Stimulated activated CD4-positive, alpha-beta T cell treated with anti-CD3 and anti-CD28 coated beads, Interleukin-15, amount 100 ng/mL, for 1 hour (primary cell): Measurements from ENCODE around the gene TMEM51.
"Not testable (repeated sequence)": the region's sequence is repeated elsewhere in the genome, so short reads cannot be mapped to it uniquely, and the experiment has no call there.

Source experiments
- DNase-seq, 2 donors: peaks; one replicate each; pipeline ENCODE4 v3.0.0-alpha.2; 2020; ENCODE audit warnings: low read depth in 1 of 2, low spot score in 1 of 2

The TMEM51 gene

GRCh38 chr1:15153842-15154479 lies 414 bp downstream of the TMEM51 start:
- peak in 1 of 2 donors; percentile 14 for DNase-seq

DNA sequence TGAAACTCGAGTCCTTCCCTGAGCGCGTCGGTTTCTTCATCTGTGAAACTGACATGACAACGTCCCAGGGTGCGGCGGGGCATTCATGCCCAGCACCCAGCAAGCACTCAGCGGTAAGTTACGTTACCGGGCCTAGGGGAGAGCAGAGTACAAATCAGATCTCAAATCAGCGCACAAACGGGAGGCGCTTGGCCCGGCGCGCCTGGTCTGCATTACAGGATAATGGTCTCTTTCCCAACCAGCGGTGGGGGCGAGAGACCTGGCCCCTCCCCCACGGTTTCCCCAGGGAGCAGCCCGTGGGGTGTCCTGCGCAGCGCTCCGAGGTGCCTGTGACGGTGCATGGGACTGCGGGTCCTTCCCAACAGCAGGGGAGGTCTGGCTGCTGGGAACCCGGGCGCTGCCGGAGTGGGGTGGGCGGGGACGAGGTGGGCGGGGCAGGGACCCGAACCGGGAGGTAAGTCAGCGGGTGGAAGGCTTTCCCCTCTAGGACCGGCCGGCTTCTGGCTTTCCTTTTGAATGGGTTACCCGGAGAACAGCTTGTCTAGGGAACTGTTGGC lies 1.0 kb downstream of the TMEM51 start:
- no peak for DNase-seq

GRCh38 chr1:15155191-15155590 lies 1.6 kb downstream of the TMEM51 start:
- DNase-seq: no peak

GRCh38 chr1:15155888-15156741 lies 2.6 kb downstream of the TMEM51 start:
- DNase-seq: no peak

- DNase-seq: no peak
Observed at GRCh38 chr1:15156807-15157380, 3.3 kb downstream of the TMEM51 start.

- DNase-seq: no peak
Observed at GRCh38 chr1:15157524-15158399, 4.2 kb downstream of the TMEM51 start.

DNA sequence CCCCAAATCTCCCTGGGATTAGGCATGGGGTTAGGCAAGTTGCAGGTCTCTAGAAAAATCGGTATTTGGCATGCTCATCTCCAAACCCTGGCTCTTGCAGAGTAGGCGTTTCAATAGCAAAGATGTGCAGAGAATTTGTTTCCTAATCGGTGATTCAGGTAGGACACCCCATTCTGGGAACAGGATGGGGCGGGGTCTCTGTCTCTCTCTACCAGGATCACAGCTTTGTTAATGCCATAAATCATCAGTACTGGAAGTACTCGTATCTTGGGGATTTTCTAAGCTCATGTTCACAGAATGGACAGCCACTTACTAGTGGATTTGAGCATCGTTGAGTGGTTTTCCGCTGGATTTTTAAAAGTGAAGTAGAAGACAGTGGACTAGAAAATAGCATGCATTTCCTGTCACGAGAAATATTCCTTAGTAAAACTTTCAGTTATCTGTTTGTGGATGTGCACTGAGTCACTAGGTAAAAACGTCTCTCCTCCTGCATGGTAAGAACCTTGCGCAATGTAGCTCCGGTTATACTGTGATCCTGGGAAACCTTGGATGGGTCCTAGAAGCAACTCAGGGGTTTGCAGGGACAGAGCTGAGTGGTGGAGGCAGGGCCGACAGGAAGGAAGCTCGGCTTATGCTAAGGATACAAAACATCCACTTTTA lies 5.1 kb downstream of the TMEM51 start:
- no peak for DNase-seq

GRCh38 chr1:15159166-15159555 lies 5.6 kb downstream of the TMEM51 start:
- DNase-seq: no peak

GRCh38 chr1:15160626-15161025 lies 7.1 kb downstream of the TMEM51 start:
- DNase-seq: no peak

DNA sequence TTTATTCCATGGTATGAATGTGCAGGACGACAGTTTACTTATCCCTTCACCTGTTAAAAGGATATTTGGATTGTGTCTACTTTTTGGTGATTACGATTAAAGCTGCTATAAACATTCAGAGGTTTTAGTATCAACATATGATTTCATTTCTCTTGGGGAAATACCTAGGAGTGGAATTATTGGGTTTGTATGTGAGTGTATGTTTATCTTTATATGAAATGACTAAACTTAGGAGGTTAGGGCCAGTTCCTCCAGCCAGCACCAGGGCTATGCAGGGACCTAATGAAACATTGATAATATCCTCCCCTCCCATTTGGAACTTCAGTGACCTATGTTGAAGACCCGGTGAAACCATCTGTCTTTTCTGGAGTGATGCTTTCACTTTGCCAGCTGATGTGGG lies 13.8 kb downstream of the TMEM51 start:
- no peak for DNase-seq

DNA sequence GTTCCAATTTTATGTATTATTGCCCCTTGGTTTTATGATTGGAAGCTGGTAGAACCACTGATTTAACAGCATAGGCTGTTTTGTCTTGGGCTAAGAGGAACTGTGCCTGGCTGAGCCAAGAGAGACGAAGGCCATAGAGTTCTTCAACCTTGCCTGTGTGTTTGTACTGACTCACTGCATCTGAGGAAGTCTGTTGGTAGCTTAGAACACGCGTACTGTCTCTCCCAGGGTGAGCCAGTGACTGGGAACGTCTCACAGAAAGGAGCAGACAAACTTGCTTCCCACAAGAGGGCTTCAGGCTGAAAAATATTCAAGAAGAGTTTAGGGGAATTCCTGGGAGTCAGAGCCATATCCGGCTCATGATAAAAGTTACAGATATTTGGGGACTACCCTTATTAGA lies 14.9 kb downstream of the TMEM51 start:
- no peak for DNase-seq

GRCh38 chr1:15170071-15170470 lies 16.5 kb downstream of the TMEM51 start:
- no peak for DNase-seq

- no peak for DNase-seq
Observed at GRCh38 chr1:15171271-15171908, 17.8 kb downstream of the TMEM51 start.

DNA sequence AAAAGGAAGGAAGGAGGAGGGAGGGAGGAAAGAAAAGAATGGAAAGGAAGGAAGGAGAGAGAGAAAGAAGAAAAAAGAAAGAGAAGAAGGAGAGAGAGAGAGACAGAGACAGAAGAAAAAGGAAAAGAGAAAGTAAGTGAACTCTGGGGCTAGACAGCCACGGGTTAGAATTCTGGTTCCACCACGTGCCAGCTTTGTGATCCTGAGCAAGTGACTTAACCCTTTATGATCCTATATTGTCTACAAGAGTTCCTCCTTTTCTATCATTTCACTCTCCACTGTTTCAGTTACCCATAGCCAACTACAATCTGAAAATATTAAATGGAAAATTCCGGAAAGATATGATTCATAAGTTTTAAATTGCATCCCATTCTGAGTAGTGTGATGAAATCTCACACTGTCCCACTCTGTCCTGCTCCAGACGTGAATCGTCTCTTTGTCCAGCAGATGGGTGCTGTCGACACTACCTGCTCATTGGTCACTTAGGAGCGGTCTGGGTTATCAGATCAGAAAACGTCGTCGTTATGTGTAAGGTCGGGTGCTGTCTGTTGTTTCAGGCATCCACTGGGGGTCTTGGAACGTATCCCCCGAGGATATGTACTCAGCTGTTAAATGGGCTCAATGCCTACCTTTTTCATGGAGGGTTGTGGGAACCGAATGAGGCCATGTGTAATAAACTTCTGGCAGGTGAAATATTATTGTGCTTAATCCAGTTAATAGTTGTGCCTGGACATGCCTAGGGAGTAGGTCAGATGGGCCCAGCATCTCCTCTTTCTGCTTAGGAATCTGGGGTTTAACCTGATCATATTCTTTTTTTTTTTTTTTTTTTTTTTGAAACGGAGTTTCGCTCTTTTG lies 19.1 kb downstream of the TMEM51 start:
- DNase-seq: no peak

- DNase-seq: no peak
Observed at GRCh38 chr1:15173863-15174614, 20.5 kb downstream of the TMEM51 start.

- no peak for DNase-seq
Observed at GRCh38 chr1:15174615-15174983, 21.1 kb downstream of the TMEM51 start.

DNA sequence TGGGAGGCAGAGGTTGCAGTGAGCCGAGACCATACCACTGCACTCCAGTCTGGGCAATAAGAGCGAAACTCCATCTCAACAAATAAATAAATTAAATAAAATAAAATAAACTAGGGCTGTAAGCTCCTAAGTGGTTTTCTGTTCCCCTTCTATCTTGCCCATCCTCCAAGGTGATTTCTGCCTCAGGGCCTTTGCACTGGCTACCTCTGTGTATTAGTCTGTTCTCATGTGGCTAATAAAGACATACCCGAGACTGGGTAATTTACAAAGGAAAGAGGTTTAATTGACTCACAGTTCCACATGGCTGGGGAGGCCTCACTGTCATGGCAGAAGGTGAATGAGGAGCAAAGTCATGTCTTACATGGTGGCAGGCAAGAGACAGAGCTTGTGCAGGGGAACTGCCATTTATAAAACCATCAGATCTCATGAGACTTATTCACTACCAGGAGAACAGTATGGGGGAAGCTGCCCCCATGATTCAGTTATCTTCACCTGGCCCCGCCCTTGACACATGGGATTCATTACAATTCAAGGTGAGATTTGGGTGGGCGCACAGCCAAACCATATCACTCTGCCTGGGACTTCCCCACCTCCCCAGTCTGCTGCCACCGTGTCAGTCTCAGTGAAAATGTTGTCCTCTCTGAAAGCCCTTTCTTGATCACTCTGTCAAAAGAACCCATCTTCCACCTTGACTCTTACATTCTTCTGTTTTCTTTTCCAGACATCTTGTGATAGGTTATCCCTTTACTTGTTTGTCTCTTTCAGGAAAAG lies 22.0 kb downstream of the TMEM51 start:
- DNase-seq: not testable (repeated sequence)

- no peak for DNase-seq
Observed at GRCh38 chr1:15176120-15176519, 22.6 kb downstream of the TMEM51 start.
